ENCODE results near the gene PDCL2. TPM values are rescaled to one million over a fixed set of nuclear protein-coding genes. Genes with fewer than 3 reads are reported as not detected.

PDCL2 gene
- not detected in 2 replicates for total RNA-seq

DNA sequence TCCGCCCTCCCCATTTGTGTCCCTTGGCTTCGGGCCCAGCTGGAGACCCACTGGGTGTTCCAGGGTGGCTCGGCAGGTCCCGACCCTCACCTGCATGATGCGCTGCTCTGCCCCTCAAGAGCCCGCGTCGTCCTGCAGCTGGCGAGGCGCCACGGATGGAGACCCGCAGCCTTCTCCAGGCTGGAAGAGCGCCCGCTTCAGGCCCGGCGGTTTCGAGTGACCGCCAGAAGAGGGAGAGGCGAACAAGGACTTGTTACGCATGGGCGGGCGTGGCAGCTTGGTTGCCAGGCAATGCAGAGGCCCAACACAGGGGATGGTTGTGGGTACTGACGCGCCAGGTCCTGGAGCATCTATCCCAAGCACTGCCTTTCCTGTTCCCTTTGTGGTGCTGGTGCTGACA is at the start of gene PDCL2:
PDCL2 (minus strand) TSS at position 232 of the 400 bp plus-strand sequence; CDS start at position 96, 136 bp downstream.

GRCh38 chr4:55635741-55636655 is 44.0 kb upstream of the PDCL2 start, which contains the start of gene NMU:
NMU (minus strand) TSS chr4:55636298; CDS start chr4:55636192, 106 bp downstream.

DNA sequence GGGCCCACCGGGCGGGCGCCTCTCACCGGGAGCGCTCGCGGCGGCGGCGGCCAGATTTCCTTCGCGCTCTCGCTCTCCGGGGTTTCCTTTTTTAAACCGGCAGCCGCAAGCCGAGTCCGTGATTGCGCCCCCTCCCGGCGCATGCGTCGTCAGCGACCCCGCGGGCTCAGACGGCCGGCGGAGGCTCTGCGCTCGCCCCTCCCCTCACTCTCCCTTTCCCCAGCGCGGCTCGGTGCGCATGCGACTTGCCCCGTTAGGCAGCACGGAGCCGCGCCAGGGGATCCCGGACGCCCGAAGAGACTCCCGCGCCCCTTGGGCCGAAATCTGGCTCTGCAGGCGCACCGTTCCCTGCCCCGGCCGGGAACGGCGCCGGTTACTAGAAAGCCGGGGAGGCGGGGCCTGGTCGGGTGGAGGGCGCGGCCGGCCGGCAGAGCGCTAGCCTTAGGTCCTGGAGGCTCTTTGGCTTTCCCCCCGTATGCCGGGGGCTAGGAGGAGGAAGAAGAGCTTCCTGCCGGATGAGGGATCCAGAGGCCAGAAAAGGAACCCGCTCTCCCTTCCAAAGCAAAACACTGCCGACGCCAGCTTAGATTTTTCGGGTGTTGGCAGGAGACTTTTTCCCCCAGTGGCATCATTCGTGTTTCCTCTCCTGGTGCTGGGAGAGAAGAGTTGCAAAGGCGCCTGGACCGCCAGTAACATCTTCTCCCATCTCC is 45.1 kb downstream of the PDCL2 start, which contains the start of gene CLOCK:
CLOCK (minus strand) TSS at position 154 of the 710 bp plus-strand sequence. CDS start 64,124 bp downstream, outside the sequence.

Other genes with a start within 250 kb of the PDCL2 start
- gene SRD5A3, start 246.0 kb downstream of the PDCL2 start, total RNA-seq, result 3.5 and 8.1 TPM in 2 replicates
- 103 and 108 TPM in 2 replicates for gene TMEM165, start 196.3 kb downstream of the PDCL2 start, total RNA-seq
- gene CLOCK, start 45.3 kb downstream of the PDCL2 start, total RNA-seq, result 16.8 and 19.7 TPM in 2 replicates
- gene NMU, start 44.1 kb upstream of the PDCL2 start, total RNA-seq, result 0.78 and 3.8 TPM in 2 replicates
- gene EXOC1L, start 227.5 kb upstream of the PDCL2 start, total RNA-seq, result not detected in 2 replicates

Measured in hair follicular keratinocyte (primary cell).